ENCODE measurements around the gene SEMA4D.

The SEMA4D gene

GRCh38 chr9:89528540-89528939, 30.6 kb upstream of the SEMA4D start:
- no peak for DNase-seq

- no peak for DNase-seq
Observed at GRCh38 chr9:89528131-89528530, 30.2 kb upstream of the SEMA4D start.

DNA sequence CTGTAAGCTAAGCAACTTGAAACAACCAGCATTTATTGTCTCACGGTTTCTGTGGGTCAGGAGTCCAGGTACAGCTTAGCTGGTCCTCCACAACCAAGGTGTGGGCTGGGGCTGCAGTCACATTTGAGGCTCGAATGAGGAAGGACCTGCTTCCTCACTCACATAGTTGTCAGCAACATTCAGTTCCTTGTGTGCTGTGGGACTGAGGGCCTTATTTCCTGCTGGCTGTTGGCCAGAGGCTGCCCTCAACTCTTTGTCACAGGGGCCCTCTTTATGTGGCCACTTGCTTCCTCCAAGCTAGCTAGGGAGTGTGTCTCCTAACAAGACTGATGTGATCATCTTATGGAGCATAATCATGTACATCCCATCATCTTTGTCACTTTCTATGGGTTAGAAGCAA, 29.2 kb upstream of the SEMA4D start:
- no peak for DNase-seq

DNA sequence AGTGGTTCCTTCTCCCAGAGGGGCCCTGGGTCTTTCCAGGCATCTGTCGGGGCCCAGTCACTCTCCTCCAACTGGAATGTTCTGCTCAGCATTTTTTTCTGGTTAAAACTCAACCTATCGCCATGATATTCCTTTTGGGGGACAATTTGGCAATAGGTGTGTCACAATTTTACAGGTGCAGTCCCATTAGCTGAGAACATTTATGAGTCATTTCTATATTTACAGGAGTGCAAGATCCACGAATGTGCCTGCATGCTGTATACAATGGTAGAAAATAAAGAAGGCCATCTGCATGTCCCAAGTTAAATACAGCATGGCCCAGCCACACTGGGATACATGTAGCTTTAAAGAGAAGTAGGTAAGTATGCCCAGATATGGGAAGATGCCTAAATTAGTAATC, 28.8 kb upstream of the SEMA4D start:
- DNase-seq, result no peak

DNA sequence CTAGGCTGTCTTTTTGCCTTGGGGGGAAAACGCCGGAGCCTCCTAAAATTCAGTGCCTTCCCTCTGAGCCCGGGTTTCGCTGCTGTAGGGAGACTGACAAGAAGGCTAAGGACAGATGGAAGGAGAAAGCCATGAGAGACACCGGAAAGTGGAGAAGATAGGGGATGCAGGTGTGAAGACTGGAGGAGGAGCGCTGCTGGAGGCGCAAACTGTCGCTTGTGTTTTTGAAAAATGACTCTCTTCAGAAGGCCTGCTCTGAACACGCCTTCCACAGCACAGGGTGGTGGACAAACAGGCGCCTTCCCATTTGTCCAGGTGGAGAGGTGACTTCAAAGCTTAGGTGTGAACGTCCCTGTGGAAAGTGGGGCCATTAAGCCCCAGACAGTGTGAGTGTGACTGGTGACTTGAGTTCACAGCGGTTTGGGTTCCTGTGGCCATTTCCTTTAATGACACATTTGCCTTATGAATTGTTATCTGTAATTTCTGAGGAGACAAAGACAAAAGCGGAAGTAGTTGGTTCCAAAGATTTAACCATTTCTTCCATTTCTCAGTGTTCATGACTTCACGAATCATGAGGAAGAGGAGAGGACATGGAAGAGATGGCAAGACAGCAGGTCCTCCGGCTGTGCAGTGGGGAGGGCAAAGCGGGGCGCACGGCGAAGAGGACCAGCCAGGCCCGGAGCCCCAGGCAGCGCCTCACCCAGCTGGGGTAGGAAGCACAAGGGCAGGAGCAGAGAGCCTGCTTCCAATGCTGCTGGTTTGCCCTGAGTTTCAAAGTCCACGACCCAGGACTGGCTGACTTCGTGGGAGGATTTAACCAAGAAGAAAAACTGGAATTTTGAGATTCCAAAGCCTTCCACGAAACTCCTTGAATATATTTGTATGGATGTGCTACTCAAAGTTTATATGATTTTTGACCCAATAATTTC, 27.8 kb upstream of the SEMA4D start:
- DNase-seq, result no peak

DNA sequence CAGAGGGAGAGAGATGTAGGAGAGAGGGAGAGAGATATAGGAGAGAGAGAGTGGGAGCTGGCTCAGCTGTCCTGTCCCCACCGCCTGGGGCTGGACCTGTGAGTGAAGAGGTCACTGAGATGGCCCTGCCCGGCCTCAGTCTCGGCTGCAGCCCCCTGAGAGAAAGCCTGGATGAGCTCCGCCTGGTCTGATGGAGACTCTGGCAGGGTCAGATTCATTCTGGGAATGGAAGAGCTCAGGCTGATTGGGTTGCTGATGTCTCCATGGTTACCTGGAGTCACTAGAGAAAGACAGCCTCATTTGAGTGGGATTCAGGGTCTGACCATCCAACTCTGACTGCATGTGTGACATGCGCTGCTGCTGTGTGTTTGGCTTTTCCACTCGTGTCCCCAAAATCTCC, 27.1 kb upstream of the SEMA4D start:
- no peak for DNase-seq

DNA sequence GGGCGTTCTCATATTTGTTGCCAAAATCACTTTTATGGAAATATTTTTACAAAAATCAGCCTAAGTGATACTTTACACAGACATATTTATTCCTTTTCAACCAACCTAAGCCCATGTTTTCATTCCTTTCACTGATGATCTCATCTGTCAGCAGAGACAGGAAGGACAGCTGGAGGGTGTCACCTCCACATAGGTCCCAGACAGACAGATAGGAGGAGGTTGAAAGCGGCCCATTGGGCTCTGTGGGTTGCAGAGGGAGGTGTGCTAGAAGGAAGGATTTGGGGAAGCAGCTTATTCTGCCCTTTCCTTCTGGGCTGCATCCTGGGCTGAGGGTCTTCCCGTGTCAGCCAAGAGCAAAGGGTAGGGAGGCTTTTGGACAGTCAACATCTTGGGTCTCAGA, 26.0 kb upstream of the SEMA4D start:
- DNase-seq, result no peak

GRCh38 chr9:89522959-89523285, 25.0 kb upstream of the SEMA4D start:
- DNase-seq, result no peak

DNA sequence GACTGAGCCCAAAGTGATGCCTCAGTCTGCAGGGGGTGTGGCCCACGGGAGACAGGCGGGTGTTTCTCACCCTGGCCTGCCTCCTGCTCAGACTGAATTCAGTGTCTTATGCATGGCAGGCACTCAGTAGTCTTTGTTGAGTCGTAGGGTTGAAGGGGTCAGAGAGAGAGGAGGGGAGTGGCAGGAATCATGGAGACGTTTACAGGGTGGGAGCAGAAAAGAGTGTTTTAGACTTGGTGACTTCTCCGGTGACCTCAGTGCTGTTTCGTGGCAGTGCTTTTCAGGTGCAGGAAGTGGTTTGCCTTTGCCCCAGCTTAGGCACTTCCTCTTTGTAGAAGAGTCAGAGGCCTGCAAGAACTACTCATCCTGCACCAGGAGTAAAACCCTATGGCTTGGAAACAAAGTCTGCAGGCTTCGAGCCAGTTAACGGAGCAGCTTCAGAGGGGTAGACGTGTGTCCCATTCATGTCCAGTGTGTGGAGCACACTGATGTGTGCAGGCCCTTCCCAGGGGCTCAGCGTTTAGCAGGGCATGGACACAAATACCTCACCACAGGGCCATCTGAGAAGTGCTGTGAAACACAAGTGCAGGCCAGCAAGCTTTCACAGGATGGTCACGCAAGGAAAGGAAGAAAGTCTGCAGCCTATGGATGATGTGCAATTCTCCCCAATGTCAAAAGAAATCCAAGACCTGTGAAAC, 24.5 kb upstream of the SEMA4D start:
- no peak for DNase-seq

GRCh38 chr9:89519366-89519805, 21.5 kb upstream of the SEMA4D start:
- no peak for DNase-seq

DNA sequence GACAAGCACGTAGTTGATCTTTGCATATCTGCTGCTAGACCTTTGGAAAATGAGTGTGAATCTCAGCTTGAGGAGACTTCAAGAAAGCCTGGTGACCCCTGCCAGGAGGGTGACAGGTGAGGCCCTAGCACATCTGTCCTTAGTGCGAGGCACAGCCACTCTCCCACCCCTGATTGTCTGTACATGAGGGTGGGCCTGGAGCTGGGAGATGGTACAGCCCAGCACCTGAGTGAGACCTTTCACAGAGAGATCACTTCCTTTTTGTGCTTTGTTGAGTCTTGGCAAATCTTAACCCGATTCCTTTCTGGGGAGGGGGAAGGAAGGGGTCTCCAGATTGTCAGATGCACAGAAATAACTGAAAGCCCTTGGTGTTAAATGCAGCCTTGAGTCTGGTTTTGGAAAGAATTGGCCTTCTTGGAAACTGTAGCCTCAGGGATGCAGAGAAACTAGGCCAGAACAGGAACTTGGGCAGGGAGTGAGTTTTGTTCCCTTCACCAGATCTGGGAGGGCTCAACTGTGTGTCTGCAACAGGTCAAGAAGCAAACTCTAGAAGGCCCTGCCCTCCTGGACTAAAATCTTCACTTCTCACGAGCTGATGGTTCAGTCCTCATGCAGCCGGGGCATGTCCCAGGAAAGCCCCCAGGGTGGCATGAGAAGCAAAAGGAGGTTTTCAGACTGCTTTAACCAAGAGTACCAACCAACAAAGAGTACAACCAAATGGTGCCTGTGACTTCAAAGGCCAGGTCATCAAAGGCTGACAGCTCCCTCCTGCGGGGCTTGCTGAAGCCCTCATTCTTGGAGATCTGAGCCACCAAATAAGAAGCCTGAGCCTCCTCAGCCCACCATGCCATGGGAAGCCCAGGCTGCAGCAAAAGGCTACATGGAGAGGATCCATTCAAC, 20.8 kb upstream of the SEMA4D start:
- DNase-seq, result no peak

DNA sequence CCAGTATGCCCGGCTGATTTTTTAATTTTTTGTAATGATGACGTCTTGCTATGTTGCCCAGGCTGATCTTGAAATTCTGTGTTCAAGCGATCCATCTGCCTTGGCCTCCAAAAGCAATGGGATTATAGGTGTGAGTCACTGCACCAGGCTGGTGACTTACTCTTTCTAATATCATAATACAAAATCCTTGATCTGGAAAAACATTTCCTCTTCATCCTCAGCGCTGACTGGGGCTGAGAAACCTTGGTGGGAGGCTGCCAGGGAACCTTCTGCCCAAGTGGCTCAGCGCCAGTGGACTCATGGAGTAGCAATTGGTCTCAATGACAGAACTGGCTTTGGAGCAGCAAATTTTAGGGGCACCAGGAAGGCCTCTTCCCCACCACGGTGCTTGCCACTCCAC, 17.5 kb upstream of the SEMA4D start:
- DNase-seq, result no peak

DNA sequence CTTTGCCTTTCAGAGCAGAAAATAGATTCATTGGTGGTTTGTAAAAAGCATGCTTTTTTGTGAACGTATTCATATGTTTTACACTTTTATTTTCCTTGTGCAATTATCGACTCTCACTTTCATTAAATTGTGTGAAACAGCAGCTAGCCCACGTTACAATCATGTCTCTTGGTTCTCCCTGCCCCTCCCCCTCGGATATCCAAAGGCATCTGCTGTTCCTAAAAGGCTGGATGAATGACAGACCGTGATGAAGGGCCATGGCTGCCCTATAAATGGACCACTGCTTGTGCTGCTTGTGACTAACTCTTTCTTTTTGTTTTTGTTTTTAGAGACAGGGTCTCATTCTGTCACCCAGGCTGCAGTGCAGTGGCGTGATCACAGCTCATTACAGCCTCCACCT, 17.0 kb upstream of the SEMA4D start:
- no peak for DNase-seq

GRCh38 chr9:89514337-89514736, 16.4 kb upstream of the SEMA4D start:
- DNase-seq, result no peak

GRCh38 chr9:89513837-89514236, 15.9 kb upstream of the SEMA4D start:
- DNase-seq, result no peak

- DNase-seq, result no peak
Observed at GRCh38 chr9:89512382-89512781, 14.5 kb upstream of the SEMA4D start.

GRCh38 chr9:89508951-89509615, 11.2 kb upstream of the SEMA4D start:
- DNase-seq, result no peak

- no peak for DNase-seq
Observed at GRCh38 chr9:89505911-89506310, 8.0 kb upstream of the SEMA4D start.

GRCh38 chr9:89505048-89505447, 7.1 kb upstream of the SEMA4D start:
- DNase-seq, result no peak

GRCh38 chr9:89502671-89503070, 4.8 kb upstream of the SEMA4D start:
- DNase-seq, result no peak

- no peak for DNase-seq
Observed at GRCh38 chr9:89502038-89502601, 4.2 kb upstream of the SEMA4D start.

- DNase-seq, result no peak
Observed at GRCh38 chr9:89501311-89501898, 3.5 kb upstream of the SEMA4D start.

All from T1000 (cell line).